ENCODE results near the gene ARHGAP9. TPM values are rescaled to one million over a fixed set of nuclear protein-coding genes. Genes with fewer than 3 reads are reported as not detected.
"Not testable (repeated sequence)": the region's sequence is repeated elsewhere in the genome, so short reads cannot be mapped to it uniquely, and the experiment has no call there.

ARHGAP9 gene
- total RNA-seq, 1 experiment from 2014 or later, result not detected

DNA sequence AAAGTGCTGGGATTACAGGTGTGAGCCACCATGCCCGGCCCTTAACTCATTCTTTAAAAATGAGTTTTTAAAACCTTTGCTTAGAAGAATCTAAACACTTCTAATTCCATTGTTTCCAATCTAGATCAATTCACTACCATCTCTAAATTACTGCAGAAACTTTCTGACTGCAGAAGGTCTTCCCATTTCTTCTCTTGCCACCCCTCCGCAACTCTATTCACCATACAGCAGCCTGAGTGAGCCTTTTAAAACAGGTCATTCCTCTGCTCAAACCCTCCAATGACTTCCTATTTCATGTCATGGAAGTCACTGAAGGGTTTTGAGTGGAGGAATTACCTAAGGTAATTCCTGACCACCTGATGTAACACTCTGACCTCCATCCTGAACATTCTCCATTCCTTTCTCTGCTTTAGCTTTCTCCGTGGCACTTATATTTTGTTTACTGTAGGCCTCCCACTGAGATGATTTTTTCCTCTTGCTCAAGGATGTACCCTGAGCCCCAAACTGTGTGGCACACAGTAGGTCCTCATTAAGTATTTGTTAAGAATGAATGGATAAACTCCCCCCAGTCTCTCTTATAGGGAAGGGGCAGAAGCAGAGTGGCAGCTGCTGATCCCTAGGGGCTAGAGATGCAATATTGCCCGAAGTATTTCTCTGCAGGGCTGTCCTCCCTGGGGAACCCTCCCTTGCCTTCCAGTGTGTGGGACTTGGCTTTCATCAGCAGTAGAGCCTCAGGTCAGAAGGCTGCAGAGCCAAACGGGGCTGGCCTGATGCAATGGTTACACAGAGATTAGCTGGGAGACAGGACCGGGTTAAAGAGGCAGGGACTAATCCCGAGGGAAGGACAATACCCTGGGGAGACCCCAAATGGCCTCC lies 39.5 kb upstream of the ARHGAP9 start:
- in situ Hi-C loops (cut with HindIII; ENCODE audit: low pct_unique_long_range_greater_than_20kb, low sequenced_read_pairs), result no loop called here
- DNase-seq (ENCODE audit: low read depth), result peak; percentile 19

DNA sequence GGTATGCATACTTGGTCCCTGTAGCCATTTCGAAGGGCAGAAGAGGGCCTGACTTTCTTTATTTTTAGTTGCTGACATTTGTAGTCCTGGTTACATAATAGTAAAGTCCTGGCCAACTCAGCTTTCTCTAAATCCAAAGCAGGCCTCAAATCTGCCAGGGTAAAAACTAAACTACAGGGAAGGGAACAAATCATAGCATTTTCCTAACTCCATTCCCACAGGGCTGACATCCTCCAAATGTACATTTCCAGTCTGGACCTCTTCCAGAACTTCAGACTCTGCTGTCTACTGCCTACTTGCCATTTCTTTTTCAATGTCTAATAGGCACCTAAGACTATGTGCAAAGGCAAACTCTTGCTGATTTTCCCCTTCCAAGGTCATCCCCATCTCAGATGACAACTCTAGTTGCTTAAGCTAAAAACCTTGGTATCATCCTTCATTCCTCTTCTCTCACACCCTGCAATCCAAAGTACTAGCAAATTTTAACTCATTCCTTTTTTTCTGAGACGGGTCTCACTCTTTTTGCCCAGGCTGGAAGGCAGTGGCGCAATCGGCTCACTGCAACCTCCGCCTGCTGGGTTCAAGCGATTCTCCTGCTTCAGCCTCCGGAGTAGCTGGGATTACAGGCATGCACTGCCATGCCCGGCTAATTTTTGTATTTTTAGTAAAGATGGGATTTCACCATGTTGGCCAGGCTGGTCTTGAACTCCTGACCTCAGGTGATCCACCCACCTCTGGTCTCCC lies 38.7 kb upstream of the ARHGAP9 start:
- in situ Hi-C loops (cut with HindIII; ENCODE audit: low pct_unique_long_range_greater_than_20kb, low sequenced_read_pairs), result no loop called here

DNA sequence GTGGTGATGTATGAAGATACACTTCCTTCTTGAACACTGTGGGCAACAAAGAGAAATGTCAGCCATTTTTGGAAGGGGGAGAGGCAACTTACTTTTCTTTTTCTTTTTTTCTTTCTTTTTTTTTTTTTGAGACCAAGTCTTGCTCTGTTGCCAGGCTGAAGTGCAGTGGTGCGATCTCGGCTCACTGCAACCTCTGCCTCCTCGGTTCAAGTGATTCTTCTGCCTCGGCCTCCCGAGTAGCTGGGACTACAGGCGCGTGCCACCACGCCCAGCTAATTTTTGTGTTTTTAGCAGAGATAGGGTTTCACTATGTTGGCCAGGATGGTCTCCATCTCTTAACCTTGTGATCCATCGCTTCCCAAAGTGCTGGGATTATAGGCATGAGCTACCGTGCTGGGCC lies 38.1 kb upstream of the ARHGAP9 start:
- in situ Hi-C loops (cut with HindIII; ENCODE audit: low pct_unique_long_range_greater_than_20kb, low sequenced_read_pairs); DNase-seq (ENCODE audit: low read depth): not testable (repeated sequence)

More for the DNA sequence above, 38.7 kb upstream of the ARHGAP9 start:
- no peak for DNase-seq (ENCODE audit: low read depth)

- peak; percentile 37 for DNase-seq (ENCODE audit: low read depth)
- in situ Hi-C loops (cut with HindIII; ENCODE audit: low pct_unique_long_range_greater_than_20kb, low sequenced_read_pairs), result no loop called here
Observed at GRCh38 chr12:57517187-57517586, 37.5 kb upstream of the ARHGAP9 start.

DNA sequence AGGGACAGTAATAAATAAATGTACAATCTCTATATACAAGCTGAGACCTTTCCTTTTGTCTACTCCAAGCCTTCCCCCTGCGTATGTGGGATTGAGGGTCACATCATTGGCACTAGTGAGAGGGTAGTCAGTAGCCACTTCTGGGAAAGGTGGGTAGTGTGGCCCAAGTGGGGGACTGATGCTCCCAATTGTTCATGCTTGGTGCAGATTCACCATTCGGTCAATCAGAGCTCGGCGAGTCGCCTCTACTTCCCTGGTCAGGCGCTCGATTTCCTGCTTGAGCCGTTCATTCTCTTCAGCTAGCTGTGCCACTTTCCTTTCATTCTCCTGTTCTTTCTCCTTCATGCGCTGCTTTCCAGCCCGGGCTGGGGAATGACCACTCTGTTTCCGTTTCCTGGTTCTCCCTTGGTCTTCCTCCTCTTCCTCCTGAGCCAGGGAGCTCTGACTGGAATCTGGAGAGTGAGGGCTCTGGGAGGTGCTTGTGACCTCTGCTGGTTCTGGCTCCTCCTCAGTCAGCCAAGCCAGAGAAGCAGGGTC lies 37.0 kb upstream of the ARHGAP9 start:
- no peak for DNase-seq (ENCODE audit: low read depth)
- in situ Hi-C loops (cut with HindIII; ENCODE audit: low pct_unique_long_range_greater_than_20kb, low sequenced_read_pairs), result no loop called here

- no peak for DNase-seq (ENCODE audit: low read depth)
- in situ Hi-C loops (cut with HindIII; ENCODE audit: low pct_unique_long_range_greater_than_20kb, low sequenced_read_pairs), result no loop called here
Observed at GRCh38 chr12:57515934-57516541, 36.4 kb upstream of the ARHGAP9 start.

DNA sequence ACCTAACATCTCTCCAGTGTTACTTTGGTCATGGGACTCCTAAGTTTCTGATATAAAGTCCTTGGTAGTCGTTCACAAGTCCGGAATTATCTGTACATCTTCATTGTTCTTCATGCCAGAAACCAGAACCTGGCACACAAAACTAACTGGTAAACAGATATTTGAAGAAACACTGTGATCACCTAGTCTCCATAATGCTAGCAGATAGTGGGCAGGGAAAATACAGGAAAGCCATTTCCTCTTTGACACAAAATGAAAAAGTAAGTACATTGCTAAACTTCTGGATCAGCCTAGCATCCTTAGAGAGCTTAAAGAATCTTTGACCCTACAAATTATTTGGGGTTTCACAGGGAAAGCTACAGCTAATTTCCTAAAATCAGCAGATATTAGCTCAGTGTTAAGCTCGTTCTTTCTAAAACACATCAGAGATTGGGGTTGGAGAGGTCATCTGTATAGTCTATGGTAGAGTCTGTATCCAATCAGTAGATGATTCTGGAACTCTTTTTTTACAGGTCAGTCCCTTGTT lies 35.8 kb upstream of the ARHGAP9 start:
- in situ Hi-C loops (cut with HindIII; ENCODE audit: low pct_unique_long_range_greater_than_20kb, low sequenced_read_pairs), result no loop called here
- no peak for DNase-seq (ENCODE audit: low read depth)

- no peak for DNase-seq (ENCODE audit: low read depth)
- in situ Hi-C loops (cut with HindIII; ENCODE audit: low pct_unique_long_range_greater_than_20kb, low sequenced_read_pairs), result no loop called here
Observed at GRCh38 chr12:57514720-57515407, 35.2 kb upstream of the ARHGAP9 start.

- DNase-seq (ENCODE audit: low read depth); in situ Hi-C loops (cut with HindIII; ENCODE audit: low pct_unique_long_range_greater_than_20kb, low sequenced_read_pairs): not testable (repeated sequence)
Observed at GRCh38 chr12:57514246-57514645, 34.6 kb upstream of the ARHGAP9 start.

DNA sequence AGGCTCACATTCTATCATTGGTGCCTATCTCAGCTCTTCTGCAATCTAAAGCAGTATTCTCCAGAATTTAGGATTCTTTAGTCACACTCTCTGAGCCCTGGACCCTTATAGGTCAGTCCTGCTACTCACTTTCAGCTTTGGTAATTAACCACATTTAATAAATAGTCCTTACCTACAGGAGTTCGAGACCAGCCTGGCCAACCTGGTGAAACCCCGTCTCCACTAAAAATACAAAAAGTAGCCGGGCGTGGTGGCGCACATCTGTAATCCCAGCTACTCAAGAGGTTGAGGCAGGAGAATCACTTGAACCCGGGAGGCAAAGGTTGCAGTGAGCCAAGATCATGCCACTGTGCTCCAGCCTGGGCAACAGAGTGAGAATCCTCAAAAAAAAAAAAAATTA lies 34.0 kb upstream of the ARHGAP9 start:
- DNase-seq (ENCODE audit: low read depth); in situ Hi-C loops (cut with HindIII; ENCODE audit: low pct_unique_long_range_greater_than_20kb, low sequenced_read_pairs): not testable (repeated sequence)

DNA sequence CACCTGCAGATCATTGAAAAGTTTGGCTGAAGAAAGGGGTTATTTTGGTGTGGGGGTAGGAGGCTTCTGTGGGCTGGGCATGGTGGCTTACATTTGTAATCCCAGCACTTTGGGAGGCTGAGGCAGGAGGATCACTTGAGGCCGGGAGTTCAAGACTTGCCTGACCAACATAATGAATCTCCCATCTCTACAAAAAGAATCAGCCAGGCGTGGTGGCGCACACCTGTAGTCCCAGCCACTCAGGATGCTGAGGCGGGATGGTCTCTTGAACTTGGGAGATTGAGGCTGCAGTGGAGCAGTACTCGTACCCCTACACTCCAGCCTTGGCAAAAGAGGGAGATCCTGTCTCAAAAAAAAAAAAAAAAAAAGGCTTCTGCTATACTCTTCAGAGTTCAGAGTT lies 33.6 kb upstream of the ARHGAP9 start:
- in situ Hi-C loops (cut with HindIII; ENCODE audit: low pct_unique_long_range_greater_than_20kb, low sequenced_read_pairs), result no loop called here

DNA sequence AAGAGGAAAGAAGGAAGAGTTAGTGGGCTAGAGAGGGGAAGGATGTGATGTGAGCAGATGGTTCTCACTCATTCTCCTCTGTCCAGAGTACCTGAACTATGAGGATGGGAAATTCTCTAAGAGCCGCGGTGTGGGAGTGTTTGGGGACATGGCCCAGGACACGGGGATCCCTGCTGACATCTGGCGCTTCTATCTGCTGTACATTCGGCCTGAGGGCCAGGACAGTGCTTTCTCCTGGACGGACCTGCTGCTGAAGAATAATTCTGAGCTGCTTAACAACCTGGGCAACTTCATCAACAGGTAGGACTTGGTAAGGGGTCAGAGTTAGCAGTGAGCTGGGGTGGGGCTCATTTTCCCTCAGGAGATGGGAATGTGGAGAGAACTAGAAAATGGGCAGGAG lies 33.0 kb upstream of the ARHGAP9 start:
- no peak for DNase-seq (ENCODE audit: low read depth)
- in situ Hi-C loops (cut with HindIII; ENCODE audit: low pct_unique_long_range_greater_than_20kb, low sequenced_read_pairs), result no loop called here

More for the DNA sequence above, 33.6 kb upstream of the ARHGAP9 start:
- no peak for DNase-seq (ENCODE audit: low read depth)

GRCh38 chr12:57511588-57512325 lies 32.1 kb upstream of the ARHGAP9 start:
- in situ Hi-C loops (cut with HindIII; ENCODE audit: low pct_unique_long_range_greater_than_20kb, low sequenced_read_pairs), result no loop called here
- DNase-seq (ENCODE audit: low read depth), result no peak

GRCh38 chr12:57511161-57511560 lies 31.5 kb upstream of the ARHGAP9 start:
- DNase-seq (ENCODE audit: low read depth), result no peak
- in situ Hi-C loops (cut with HindIII; ENCODE audit: low pct_unique_long_range_greater_than_20kb, low sequenced_read_pairs), result no loop called here

DNA sequence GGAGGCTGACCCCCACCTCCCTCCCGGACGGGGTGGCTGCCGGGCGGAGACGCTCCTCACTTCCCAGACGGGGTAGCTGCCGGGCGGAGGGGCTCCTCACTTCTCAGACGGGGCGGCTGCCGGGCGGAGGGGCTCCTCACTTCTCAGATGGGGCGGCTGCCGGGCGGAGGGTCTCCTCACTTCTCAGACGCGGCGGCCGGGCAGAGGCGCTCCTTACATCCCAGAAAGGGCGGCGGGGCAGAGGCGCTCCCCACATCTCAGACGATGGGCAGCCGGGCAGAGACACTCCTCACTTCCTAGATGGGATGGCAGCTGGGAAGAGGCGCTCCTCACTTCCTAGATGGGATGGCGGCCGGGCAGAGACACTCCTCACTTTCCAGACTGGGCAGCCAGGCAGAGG lies 28.1 kb upstream of the ARHGAP9 start:
- in situ Hi-C loops (cut with HindIII; ENCODE audit: low pct_unique_long_range_greater_than_20kb, low sequenced_read_pairs); DNase-seq (ENCODE audit: low read depth): not testable (repeated sequence)

DNA sequence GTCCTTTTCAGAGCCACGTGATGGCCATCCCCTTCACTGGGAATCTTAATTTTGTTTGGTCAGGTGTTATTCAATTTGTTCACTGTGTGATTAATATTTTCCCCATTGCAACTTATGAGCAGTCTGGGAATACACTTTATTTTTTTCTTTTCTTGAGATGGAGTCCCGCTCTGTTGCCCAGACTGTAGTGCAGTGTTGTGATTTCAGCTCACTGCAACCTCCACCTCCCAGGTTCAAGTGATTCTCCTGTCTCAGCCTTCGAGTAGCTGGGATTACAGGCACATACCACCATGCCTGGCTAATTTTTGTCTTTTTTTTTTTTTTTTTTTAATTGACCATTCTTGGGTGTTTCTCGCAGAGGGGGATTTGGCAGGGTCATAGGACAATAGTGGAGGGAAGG lies 26.9 kb upstream of the ARHGAP9 start:
- in situ Hi-C loops (cut with HindIII; ENCODE audit: low pct_unique_long_range_greater_than_20kb, low sequenced_read_pairs); DNase-seq (ENCODE audit: low read depth): not testable (repeated sequence)

DNA sequence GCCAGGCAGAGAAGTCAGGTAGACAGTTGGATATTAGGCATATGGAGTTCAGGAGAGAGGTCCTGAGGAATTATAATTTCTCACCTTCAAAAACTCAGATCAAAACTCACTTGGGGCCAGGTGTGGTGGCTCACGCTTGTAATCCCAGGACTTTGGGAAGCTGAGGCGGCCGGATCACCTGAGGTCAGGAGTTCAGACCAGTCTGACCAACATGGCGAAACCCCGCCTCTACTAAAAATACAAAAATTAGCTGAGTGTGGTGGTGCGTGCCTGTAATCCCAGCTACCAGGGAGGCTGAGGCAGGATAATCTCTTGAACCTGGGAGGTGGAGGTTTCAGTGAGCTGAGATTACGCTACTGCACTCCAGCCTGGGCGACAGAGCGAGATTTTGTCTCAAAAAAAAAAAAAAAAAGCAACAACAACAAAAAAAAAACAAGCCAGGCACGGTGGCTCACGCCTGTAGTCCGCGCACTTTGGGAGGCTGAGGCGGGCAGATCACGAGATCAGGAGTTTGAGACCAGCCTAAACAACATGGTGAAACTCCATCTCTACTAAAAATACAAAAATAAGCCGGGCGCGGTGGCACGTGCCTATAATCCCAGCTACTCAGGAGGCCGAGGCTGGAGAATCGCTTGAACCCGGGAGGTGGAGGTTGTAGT lies 22.8 kb upstream of the ARHGAP9 start:
- in situ Hi-C loops (cut with HindIII; ENCODE audit: low pct_unique_long_range_greater_than_20kb, low sequenced_read_pairs); DNase-seq (ENCODE audit: low read depth): not testable (repeated sequence)

Measured in Caki2 (cell line).